BJ (cell line): ENCODE results near the gene C22orf39. TPM values are rescaled to one million over a fixed set of nuclear protein-coding genes. Genes with fewer than 3 reads are reported as not detected.

Experiments used
- CTCF ChIA-PET: fragments of 350-600 bp; formaldehyde crosslinking; extraction: SDS; loops from one replicate; lab custom pipeline; 2021; ENCODE audit warnings: antibody characterized with exemption, inconsistent platforms; lab: Yijun Ruan, JAX
- POLR2A ChIA-PET: fragments of 300-600 bp; sonication (Branson Sonifier 250); formaldehyde crosslinking; extraction: SDS; loops from one replicate; lab custom pipeline; 2021; ENCODE audit warnings: antibody characterized with exemption; lab: Charles Lee
- DNase-seq: peaks from one replicate; pipeline ENCODE4 v3.0.0-alpha.2; 2011; ENCODE audit warnings: low read depth
- H3K27me3 ChIP-seq: 2 replicates; pipeline ENCODE4 v1.6.0; 2011; ENCODE audit warnings: low read length; ENCODE audit not compliant: control insufficient read depth, insufficient read depth
- H3K36me3 ChIP-seq: 2 replicates; pipeline ENCODE4 v1.5.1; 2011; ENCODE audit warnings: low read length; ENCODE audit not compliant: control insufficient read depth, insufficient read depth
- H3K4me3 ChIP-seq: 2 replicates; pipeline ENCODE4 v1.5.1; 2011; ENCODE audit warnings: low read depth, mild to moderate bottlenecking, control low read depth, low read length
- CTCF ChIP-seq: IDR thresholded peaks from 2 replicates; pipeline ENCODE4 v1.5.1; 2011; ENCODE audit warnings: low read depth, mild to moderate bottlenecking, control low read depth, inconsistent platforms, low read length, moderate library complexity; ENCODE audit not compliant: insufficient read depth
- polyA plus RNA-seq: library from polyadenylated mRNA; depleted of rRNA; stranded (reverse); fragments of >200 nt; gene quantifications from 2 replicates; pipeline ENCODE4 v1.2.3, GENCODE V29; 2011

The C22orf39 gene
- polyA plus RNA-seq, 1 experiment, result 16.3 TPM

GRCh38 chr22:19477321-19478044 lies 30.0 kb upstream of the C22orf39 start:
- Histone ChIP-seq H3K27me3 (no peaks in the 10 kb centered on the region), H3K36me3 (peaks cover 6% of the 10 kb centered on the region), H3K4me3 (peak overlapping the region; percentile 89)
- ChIA-PET POLR2A (no interaction called here), CTCF (interaction anchor here (0.7 to 1.4 kb wide), 6 partner anchors 9 to 333 kb away, joined by 3 to 5 read pairs (median 4); partner anchors contain the start of gene ESS2)
- no peak for DNase-seq
- TF ChIP-seq CTCF, result peak; percentile 39

- Histone ChIP-seq H3K27me3 (no peaks in the 10 kb centered on the region), H3K4me3 (no peak overlapping the region), H3K36me3 (peaks cover 17% of the 10 kb centered on the region)
- POLR2A ChIA-PET, result no interaction called here
- CTCF ChIA-PET, result no interaction called here
- DNase-seq, result no peak
- no peak for TF ChIP-seq CTCF
These were observed 28.5 kb upstream of the C22orf39 start for GRCh38 chr22:19476023-19476422.

GRCh38 chr22:19473578-19473977 lies 26.1 kb upstream of the C22orf39 start:
- ChIA-PET CTCF (interaction anchor here (1.2 to 3.3 kb wide), 3 partner anchors 9 to 157 kb away, joined by 3 to 18 read pairs (median 5); no protein-coding TSS in a partner anchor), POLR2A (no interaction called here)
- Histone ChIP-seq H3K36me3 (peaks cover 30% of the 10 kb centered on the region), H3K4me3 (no peak overlapping the region), H3K27me3 (no peaks in the 10 kb centered on the region)
- DNase-seq, result no peak
- TF ChIP-seq CTCF, result no peak; the same call in 1 of the 2 replicates

- ChIA-PET POLR2A (no interaction called here), CTCF (interaction anchor here (1.4 to 3.3 kb wide), 2 partner anchors 8 to 158 kb away, joined by 5 to 18 read pairs; no protein-coding TSS in a partner anchor)
- no peak for DNase-seq
- Histone ChIP-seq H3K27me3 (no peaks in the 10 kb centered on the region), H3K4me3 (no peak overlapping the region), H3K36me3 (peaks cover 36% of the 10 kb centered on the region)
- no peak for TF ChIP-seq CTCF
These were observed 24.7 kb upstream of the C22orf39 start for GRCh38 chr22:19472233-19472632.

- no peak for DNase-seq
- H3K36me3 ChIP-seq, result peaks cover 38% of the 10 kb centered on the region
- CTCF ChIA-PET, result no interaction called here
- POLR2A ChIA-PET, result no interaction called here
- H3K27me3 ChIP-seq, result no peaks in the 10 kb centered on the region
- no peak overlapping the region for H3K4me3 ChIP-seq
- TF ChIP-seq CTCF, result no peak
These were observed 24.1 kb upstream of the C22orf39 start for GRCh38 chr22:19471572-19471971.
